HCT116 (cell line): ENCODE results near the gene MT4. TPM values are rescaled to one million over a fixed set of nuclear protein-coding genes. Genes with fewer than 3 reads are reported as not detected.

Experiments
- ATAC-seq: fragments of 200-7000 bp; cut with Tn5 transposase; 2 replicates; pipeline ENCODE4 v1.9.1; 2020; ENCODE audit warnings: mild to moderate bottlenecking, moderate library complexity
- BruUV-seq: library from RNA; stranded (reverse); fragments of 400-500 nt; replicated peaks from 2 replicates; lab custom pipeline; 2021; lab: Mats Ljungman, UMichigan
- CTCF ChIA-PET: fragments of 300-600 bp; sonication (Branson Sonifier 250); formaldehyde crosslinking; loops from one replicate; lab custom pipeline; 2021; ENCODE audit warnings: antibody characterized with exemption; lab: Charles Lee
- POLR2A ChIA-PET: fragments of 300-600, 350-600 bp; sonication (Branson Sonifier 250); formaldehyde crosslinking; loops from one replicate; lab custom pipeline; 2021; ENCODE audit warnings: antibody characterized with exemption; lab: Charles Lee
- RAD21 ChIA-PET, 2 experiments: fragments of 300-600 bp; sonication (Branson Sonifier 250); formaldehyde crosslinking; loops; one replicate each; lab custom pipeline; 2023; ENCODE audit warnings: low total read pairs in 2 of 2; ENCODE audit not compliant: uncharacterized antibody in 2 of 2, unreplicated experiment in 2 of 2, low non-redundant PET in 1 of 2; lab: Charles Lee
- DNase-seq: peaks from one replicate; pipeline ENCODE4 v3.0.0-alpha.2; 2010; ENCODE audit warnings: low read depth, low spot score
- H2AFZ ChIP-seq: fragments of 200-600 bp; shearing (Covaris generic), sonication (generic); 2 replicates; pipeline ENCODE4 v1.6.1; 2017; ENCODE audit warnings: low read depth, mixed run types, mixed read lengths, antibody characterized with exemption, low read length; ENCODE audit not compliant: poor library complexity, severe bottlenecking
- H3K27ac ChIP-seq: 2 replicates; pipeline ENCODE4 v1.5.1; 2012; ENCODE audit warnings: low read depth, low read length
- H3K27me3 ChIP-seq: fragments of 200-600 bp; sonication (generic); 2 replicates; pipeline ENCODE4 v1.6.1; 2016; ENCODE audit warnings: mixed run types, low read length, mixed read lengths; ENCODE audit not compliant: insufficient read depth
- H3K36me3 ChIP-seq, 2 experiments: fragments of 200-500 bp in 1 of 2; fragments of 200-600 bp in 1 of 2; sonication (Bioruptor generic) in 1 of 2; sonication (generic) in 1 of 2; 2 replicates each; pipeline versions ENCODE4 v1.5.1 to v1.6.1; 2014 to 2016; ENCODE audit warnings: low read length in 2 of 2, inconsistent platforms in 1 of 2, mixed read lengths in 1 of 2, mixed run types in 1 of 2; ENCODE audit not compliant: insufficient read depth in 2 of 2, control insufficient read depth in 1 of 2
- H3K4me1 ChIP-seq, 2 experiments: fragments of 200-600 bp in 1 of 2; sonication (generic) in 1 of 2; 2 replicates each; pipeline versions ENCODE4 v1.5.1 to v1.6.1; 2012 to 2017; ENCODE audit warnings: low read length in 2 of 2, inconsistent platforms in 1 of 2, mild to moderate bottlenecking in 1 of 2, mixed read lengths in 1 of 2, mixed run types in 1 of 2, moderate library complexity in 1 of 2; ENCODE audit not compliant: insufficient read depth in 2 of 2, control insufficient read depth in 1 of 2
- H3K4me2 ChIP-seq: fragments of 200-600 bp; sonication (generic); 2 replicates; pipeline ENCODE4 v1.6.1; 2017; ENCODE audit warnings: mixed run types, low read length, mixed read lengths
- H3K4me3 ChIP-seq, 2 experiments: fragments of 200-600 bp in 1 of 2; sonication (generic) in 1 of 2; replicated peaks in 1 of 2; 2 replicates each; pipeline ENCODE4 v1.5.1; 2011 to 2016; ENCODE audit warnings: low read length in 2 of 2, control low read depth in 1 of 2, low read depth in 1 of 2, mild to moderate bottlenecking in 1 of 2, mixed read lengths in 1 of 2, mixed run types in 1 of 2
- H3K79me2 ChIP-seq: fragments of 200-600 bp; sonication (generic); 2 replicates; pipeline ENCODE4 v1.6.1; 2017; ENCODE audit warnings: mild to moderate bottlenecking, mixed run types, low read length, moderate library complexity, mixed read lengths; ENCODE audit not compliant: insufficient read depth
- H3K9ac ChIP-seq: fragments of 200-600 bp; sonication (generic); 2 replicates; pipeline ENCODE4 v1.6.1; 2016; ENCODE audit warnings: low read length, mixed read lengths
- H3K9me2 ChIP-seq: fragments of 200-600 bp; sonication (generic), shearing (Covaris generic); 2 replicates; pipeline ENCODE4 v1.6.1; 2017; ENCODE audit warnings: mixed run types, mild to moderate bottlenecking, moderate library complexity; ENCODE audit not compliant: insufficient read depth
- H3K9me3 ChIP-seq, 2 experiments: fragments of 200-500 bp in 1 of 2; fragments of 200-600 bp in 1 of 2; sonication (Bioruptor generic) in 1 of 2; sonication (generic) in 1 of 2; 2 replicates each; pipeline ENCODE4 v1.6.1; 2014 to 2017; ENCODE audit warnings: low read length in 2 of 2, mixed read lengths in 2 of 2, inconsistent platforms in 1 of 2, low read depth in 1 of 2, mild to moderate bottlenecking in 1 of 2, mixed run types in 1 of 2, moderate library complexity in 1 of 2; ENCODE audit not compliant: control insufficient read depth in 1 of 2, insufficient read depth in 1 of 2
- H4K20me1 ChIP-seq: fragments of 200-600 bp; sonication (generic), shearing (Covaris generic); 2 replicates; pipeline ENCODE4 v1.6.1; 2017; ENCODE audit warnings: mixed run types, mild to moderate bottlenecking, moderate library complexity; ENCODE audit not compliant: insufficient read depth
- CEBPB ChIP-seq: IDR thresholded peaks from 2 replicates; pipeline ENCODE4 v1.6.1; 2012; ENCODE audit warnings: low read depth
- EGR1 ChIP-seq: IDR thresholded peaks from 2 replicates; pipeline ENCODE4 v1.6.1; 2012; ENCODE audit warnings: low read depth
- EZH2phosphoT487 ChIP-seq: fragments of 200-600 bp; IDR thresholded peaks from 2 replicates; pipeline ENCODE4 v1.6.1; 2018; ENCODE audit warnings: antibody characterized with exemption, borderline replicate concordance
- FOSL1 ChIP-seq: IDR thresholded peaks from 2 replicates; pipeline ENCODE4 v1.6.1; 2012; ENCODE audit warnings: low read depth
- POLR2AphosphoS5 ChIP-seq: IDR thresholded peaks from 2 replicates; pipeline ENCODE4 v1.6.1; 2011; ENCODE audit warnings: mild to moderate bottlenecking, low read depth, low read length, moderate library complexity
- RAD21 ChIP-seq: IDR thresholded peaks from 2 replicates; pipeline ENCODE4 v1.6.1; 2012; ENCODE audit warnings: low read depth, mild to moderate bottlenecking
- SP1 ChIP-seq: IDR thresholded peaks from 2 replicates; pipeline ENCODE4 v1.6.1; 2012; ENCODE audit warnings: low read depth
- SRF ChIP-seq: IDR thresholded peaks from 2 replicates; pipeline ENCODE4 v1.6.1; 2012; ENCODE audit warnings: low read depth
- TCF7L2 ChIP-seq: IDR thresholded peaks from 2 replicates; pipeline ENCODE4 v1.7.0; 2011; ENCODE audit warnings: borderline replicate concordance, inconsistent platforms; ENCODE audit not compliant: insufficient read depth, insufficient read length; ENCODE audit errors: extremely low read depth
- YY1 ChIP-seq: IDR thresholded peaks from 2 replicates; pipeline ENCODE4 v1.6.1; 2011; ENCODE audit warnings: low read length, low read depth, moderate library complexity, mild to moderate bottlenecking; ENCODE audit not compliant: insufficient replicate concordance; ENCODE audit errors: extremely low read depth
- ZNF274 ChIP-seq: fragments of 200-500 bp; sonication (Bioruptor generic); IDR thresholded peaks from 2 replicates; pipeline ENCODE4 v1.6.1; 2014; ENCODE audit warnings: mild to moderate bottlenecking, low read depth, low read length, inconsistent platforms
- intact Hi-C: fragments of 100-400 bp; cut with micrococcal nuclease; formaldehyde crosslinking; loops from 2 replicates; pipeline ENCODE4 v1.10.0; 2022
- total RNA-seq: library from RNA; stranded (reverse); gene quantifications from one replicate; pipeline ENCODE4 v1.2.1, GENCODE V29; 2021; ENCODE audit not compliant: unreplicated experiment
- TF ChIP-seq, protein P1 (sequence below): IDR thresholded peaks from 2 replicates; pipeline ENCODE4 v1.6.1; 2012; ENCODE audit warnings: low read depth
- TF ChIP-seq, protein P2 (sequence below): IDR thresholded peaks from 2 replicates; pipeline ENCODE4 v1.6.1; 2012
- TF ChIP-seq, protein P3 (sequence below): IDR thresholded peaks from 2 replicates; pipeline ENCODE4 v1.6.1; 2012
- TF ChIP-seq, protein P4 (sequence below): IDR thresholded peaks from 2 replicates; pipeline ENCODE4 v1.6.1; 2011; ENCODE audit warnings: mild to moderate bottlenecking, low read length, moderate library complexity; ENCODE audit not compliant: insufficient replicate concordance; ENCODE audit errors: extremely low read depth

Gene MT4
- total RNA-seq, 1 experiment from 2014 or later: not detected

DNA sequence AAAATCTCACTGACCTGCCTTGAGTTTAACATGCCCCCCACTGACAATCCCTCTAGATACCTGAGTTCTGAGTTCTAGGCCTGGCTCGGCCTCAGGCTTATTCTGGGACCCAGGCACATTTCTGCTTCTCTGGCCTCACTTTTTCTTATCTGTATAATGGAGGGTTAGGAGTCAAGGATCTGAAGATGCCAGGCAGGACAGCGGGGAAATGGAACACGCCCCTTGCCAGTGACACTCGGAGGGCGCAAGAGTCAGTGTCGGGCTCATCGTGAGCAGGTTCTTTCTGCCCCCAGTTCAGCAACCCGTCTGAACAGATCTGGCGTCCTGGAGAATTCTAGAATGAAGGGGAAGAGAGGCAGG lies 23.9 kb downstream of the MT4 start:
- DNase-seq (no peak), ATAC-seq (no peak)
- no peak overlapping the region for H3K4me3 ChIP-seq
- no peaks in the 10 kb centered on the region for H3K36me3 ChIP-seq
- H3K4me2 ChIP-seq: no peak overlapping the region
- no peaks in the 10 kb centered on the region for H3K9me3 ChIP-seq
- no peak for TF ChIP-seq YY1
- no peak for TF ChIP-seq TCF7L2
- TF ChIP-seq RAD21: no peak
- no peak for TF ChIP-seq EGR1
- TF ChIP-seq EZH2phosphoT487: no peak
- no peak for TF ChIP-seq POLR2AphosphoS5
- TF ChIP-seq, protein P1, sequence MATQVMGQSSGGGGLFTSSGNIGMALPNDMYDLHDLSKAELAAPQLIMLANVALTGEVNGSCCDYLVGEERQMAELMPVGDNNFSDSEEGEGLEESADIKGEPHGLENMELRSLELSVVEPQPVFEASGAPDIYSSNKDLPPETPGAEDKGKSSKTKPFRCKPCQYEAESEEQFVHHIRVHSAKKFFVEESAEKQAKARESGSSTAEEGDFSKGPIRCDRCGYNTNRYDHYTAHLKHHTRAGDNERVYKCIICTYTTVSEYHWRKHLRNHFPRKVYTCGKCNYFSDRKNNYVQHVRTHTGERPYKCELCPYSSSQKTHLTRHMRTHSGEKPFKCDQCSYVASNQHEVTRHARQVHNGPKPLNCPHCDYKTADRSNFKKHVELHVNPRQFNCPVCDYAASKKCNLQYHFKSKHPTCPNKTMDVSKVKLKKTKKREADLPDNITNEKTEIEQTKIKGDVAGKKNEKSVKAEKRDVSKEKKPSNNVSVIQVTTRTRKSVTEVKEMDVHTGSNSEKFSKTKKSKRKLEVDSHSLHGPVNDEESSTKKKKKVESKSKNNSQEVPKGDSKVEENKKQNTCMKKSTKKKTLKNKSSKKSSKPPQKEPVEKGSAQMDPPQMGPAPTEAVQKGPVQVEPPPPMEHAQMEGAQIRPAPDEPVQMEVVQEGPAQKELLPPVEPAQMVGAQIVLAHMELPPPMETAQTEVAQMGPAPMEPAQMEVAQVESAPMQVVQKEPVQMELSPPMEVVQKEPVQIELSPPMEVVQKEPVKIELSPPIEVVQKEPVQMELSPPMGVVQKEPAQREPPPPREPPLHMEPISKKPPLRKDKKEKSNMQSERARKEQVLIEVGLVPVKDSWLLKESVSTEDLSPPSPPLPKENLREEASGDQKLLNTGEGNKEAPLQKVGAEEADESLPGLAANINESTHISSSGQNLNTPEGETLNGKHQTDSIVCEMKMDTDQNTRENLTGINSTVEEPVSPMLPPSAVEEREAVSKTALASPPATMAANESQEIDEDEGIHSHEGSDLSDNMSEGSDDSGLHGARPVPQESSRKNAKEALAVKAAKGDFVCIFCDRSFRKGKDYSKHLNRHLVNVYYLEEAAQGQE: no peak
- TF ChIP-seq, protein P2, sequence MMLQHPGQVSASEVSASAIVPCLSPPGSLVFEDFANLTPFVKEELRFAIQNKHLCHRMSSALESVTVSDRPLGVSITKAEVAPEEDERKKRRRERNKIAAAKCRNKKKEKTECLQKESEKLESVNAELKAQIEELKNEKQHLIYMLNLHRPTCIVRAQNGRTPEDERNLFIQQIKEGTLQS: no peak
- no peak for TF ChIP-seq SP1
- TF ChIP-seq, protein P3, sequence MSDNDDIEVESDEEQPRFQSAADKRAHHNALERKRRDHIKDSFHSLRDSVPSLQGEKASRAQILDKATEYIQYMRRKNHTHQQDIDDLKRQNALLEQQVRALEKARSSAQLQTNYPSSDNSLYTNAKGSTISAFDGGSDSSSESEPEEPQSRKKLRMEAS: no peak
- no peak for TF ChIP-seq SRF
- TF ChIP-seq FOSL1: no peak
- no peak for TF ChIP-seq CEBPB
- TF ChIP-seq ZNF274: no peak
- TF ChIP-seq, protein P4, sequence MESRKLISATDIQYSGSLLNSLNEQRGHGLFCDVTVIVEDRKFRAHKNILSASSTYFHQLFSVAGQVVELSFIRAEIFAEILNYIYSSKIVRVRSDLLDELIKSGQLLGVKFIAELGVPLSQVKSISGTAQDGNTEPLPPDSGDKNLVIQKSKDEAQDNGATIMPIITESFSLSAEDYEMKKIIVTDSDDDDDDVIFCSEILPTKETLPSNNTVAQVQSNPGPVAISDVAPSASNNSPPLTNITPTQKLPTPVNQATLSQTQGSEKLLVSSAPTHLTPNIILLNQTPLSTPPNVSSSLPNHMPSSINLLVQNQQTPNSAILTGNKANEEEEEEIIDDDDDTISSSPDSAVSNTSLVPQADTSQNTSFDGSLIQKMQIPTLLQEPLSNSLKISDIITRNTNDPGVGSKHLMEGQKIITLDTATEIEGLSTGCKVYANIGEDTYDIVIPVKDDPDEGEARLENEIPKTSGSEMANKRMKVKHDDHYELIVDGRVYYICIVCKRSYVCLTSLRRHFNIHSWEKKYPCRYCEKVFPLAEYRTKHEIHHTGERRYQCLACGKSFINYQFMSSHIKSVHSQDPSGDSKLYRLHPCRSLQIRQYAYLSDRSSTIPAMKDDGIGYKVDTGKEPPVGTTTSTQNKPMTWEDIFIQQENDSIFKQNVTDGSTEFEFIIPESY: no peak
- H4K20me1 ChIP-seq: no peaks in the 10 kb centered on the region
- no peaks in the 10 kb centered on the region for H3K4me1 ChIP-seq
- no peaks in the 10 kb centered on the region for H3K79me2 ChIP-seq
- 0 out of 2 replicates have a peak, but pooled peaks cover 3% of the 10 kb centered on the region for H3K27me3 ChIP-seq
- no peak overlapping the region for H3K9ac ChIP-seq
- BruUV-seq: no TSS peak
- ChIA-PET RAD21 (no interaction called here), POLR2A (no interaction called here), CTCF (no interaction called here)
- H3K27ac ChIP-seq: no peak overlapping the region
- intact Hi-C loops: no loop called here
- H2AFZ ChIP-seq: no peak overlapping the region
- H3K9me2 ChIP-seq: no peaks in the 10 kb centered on the region
